HEK293 (cell line): ENCODE data around the gene ATOSA.

Source experiments
- ZNF549 ChIP-seq: fragments of 450-650 bp; IDR thresholded peaks from 2 replicates; pipeline ENCODE4 v1.5.1; 2018; ENCODE audit warnings: missing biosample characterization, missing genetic modification characterization, mild to moderate bottlenecking, inconsistent platforms, moderate library complexity
- TF ChIP-seq, protein P1 (sequence below): fragments of 450-650 bp; formaldehyde crosslinking; IDR thresholded peaks from 2 replicates; pipeline ENCODE4 v1.5.1; 2016; ENCODE audit warnings: missing biosample characterization, missing genetic modification characterization

DNA sequence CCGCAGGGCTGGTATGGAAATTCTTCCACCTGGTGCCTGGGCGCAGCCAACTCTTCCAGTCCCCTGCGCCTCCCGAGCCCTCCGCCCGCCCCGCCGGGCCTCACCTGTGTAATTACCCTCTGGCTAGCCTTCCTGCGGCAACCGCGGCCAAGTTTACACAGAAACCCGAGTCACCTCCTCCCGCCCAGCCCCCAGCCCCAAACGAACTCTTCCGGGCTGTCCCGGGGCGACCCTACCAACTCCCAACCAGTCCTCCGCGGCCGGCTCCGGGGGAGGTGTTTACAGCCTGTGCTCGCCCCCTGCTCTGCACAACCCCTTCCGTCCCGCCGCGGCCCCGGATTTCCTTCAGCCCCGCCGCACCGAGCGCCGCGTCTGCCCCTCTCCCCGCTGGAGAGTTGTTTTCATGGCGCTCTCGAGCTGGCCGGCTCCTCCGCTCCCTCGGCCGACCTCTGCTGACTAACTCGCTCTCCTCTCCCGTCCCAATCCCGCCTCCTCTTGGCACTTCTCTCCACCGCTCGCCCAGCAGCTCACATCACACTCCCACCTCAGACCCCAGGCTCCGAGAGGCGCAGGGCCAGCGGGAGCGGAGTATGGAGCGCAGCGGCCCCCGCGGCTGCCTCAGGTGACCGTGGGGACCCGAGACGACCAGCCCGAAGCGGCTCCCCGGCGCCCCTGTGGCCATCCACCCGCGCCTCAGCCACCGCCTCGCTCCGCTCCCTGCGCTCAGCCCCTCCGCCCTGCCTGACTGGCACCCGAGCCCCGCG, 538 bp downstream of the ATOSA start:
- no peak for TF ChIP-seq ZNF549 (tag by site-specific recombination)
- TF ChIP-seq, protein P1, sequence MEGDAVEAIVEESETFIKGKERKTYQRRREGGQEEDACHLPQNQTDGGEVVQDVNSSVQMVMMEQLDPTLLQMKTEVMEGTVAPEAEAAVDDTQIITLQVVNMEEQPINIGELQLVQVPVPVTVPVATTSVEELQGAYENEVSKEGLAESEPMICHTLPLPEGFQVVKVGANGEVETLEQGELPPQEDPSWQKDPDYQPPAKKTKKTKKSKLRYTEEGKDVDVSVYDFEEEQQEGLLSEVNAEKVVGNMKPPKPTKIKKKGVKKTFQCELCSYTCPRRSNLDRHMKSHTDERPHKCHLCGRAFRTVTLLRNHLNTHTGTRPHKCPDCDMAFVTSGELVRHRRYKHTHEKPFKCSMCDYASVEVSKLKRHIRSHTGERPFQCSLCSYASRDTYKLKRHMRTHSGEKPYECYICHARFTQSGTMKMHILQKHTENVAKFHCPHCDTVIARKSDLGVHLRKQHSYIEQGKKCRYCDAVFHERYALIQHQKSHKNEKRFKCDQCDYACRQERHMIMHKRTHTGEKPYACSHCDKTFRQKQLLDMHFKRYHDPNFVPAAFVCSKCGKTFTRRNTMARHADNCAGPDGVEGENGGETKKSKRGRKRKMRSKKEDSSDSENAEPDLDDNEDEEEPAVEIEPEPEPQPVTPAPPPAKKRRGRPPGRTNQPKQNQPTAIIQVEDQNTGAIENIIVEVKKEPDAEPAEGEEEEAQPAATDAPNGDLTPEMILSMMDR, result peak; percentile 79
